ENCODE data around the gene RABL3.

Gene RABL3

GRCh38 chr3:120637851-120638559 is 104.3 kb downstream of the RABL3 start:
- H3K4me3 ChIP-seq (ENCODE audit: low read length): no peak overlapping the region
- peak; percentile 17 for DNase-seq (ENCODE audit: low read depth)
- TF ChIP-seq CTCF (conservative IDR thresholded peaks at IDR 0.05; ENCODE audit: low read length): no peak

GRCh38 chr3:120636795-120637401 is 105.4 kb downstream of the RABL3 start:
- no peak for DNase-seq (ENCODE audit: low read depth)
- no peak overlapping the region for H3K4me3 ChIP-seq (ENCODE audit: low read length)
- TF ChIP-seq CTCF (conservative IDR thresholded peaks at IDR 0.05; ENCODE audit: low read length): no peak

Measured in AG10803 (cell line).